Choroid plexus epithelial cell (primary cell): ENCODE measurements around the gene CD164L2.

Experiments
- DNase-seq: peaks from one replicate; pipeline ENCODE4 v3.0.0-alpha.2; 2010; ENCODE audit warnings: low read depth
- H3K4me3 ChIP-seq: 2 replicates; pipeline ENCODE4 v1.5.1; 2011; ENCODE audit warnings: low read depth, mild to moderate bottlenecking, control low read depth, low read length, moderate library complexity
- TF ChIP-seq, protein P1 (sequence below): conservative IDR thresholded peaks from 2 replicates; pipeline ENCODE4 v1.5.1; 2011; ENCODE audit warnings: low read depth, mild to moderate bottlenecking, control low read depth, inconsistent platforms, low read length, moderate library complexity

Gene CD164L2

DNA sequence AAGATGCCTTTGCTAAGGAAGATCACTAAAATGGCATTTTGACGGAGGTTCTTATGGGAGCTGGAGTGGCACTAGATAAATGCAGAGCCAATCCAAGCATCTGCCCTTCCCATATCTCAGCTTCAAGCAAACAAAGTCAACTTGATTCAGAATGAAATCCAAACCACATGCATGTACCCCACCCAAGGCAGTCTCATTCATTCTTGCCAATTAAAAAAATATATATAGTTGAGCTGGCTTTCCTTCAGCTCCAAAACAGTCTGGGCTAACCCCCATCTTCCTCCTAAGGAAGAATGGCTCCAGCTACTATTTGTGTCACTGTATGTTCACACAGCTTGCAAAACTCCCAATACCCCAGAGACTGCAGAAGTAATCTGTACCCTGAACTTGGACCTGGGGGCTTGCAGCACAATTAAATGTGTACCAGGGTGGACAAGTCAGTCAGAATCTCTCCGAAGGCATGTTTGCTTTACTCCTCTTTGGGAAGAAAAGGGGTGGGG, 44.7 kb upstream of the CD164L2 start:
- no peak overlapping the region for H3K4me3 ChIP-seq
- DNase-seq = no peak
- TF ChIP-seq, protein P1, sequence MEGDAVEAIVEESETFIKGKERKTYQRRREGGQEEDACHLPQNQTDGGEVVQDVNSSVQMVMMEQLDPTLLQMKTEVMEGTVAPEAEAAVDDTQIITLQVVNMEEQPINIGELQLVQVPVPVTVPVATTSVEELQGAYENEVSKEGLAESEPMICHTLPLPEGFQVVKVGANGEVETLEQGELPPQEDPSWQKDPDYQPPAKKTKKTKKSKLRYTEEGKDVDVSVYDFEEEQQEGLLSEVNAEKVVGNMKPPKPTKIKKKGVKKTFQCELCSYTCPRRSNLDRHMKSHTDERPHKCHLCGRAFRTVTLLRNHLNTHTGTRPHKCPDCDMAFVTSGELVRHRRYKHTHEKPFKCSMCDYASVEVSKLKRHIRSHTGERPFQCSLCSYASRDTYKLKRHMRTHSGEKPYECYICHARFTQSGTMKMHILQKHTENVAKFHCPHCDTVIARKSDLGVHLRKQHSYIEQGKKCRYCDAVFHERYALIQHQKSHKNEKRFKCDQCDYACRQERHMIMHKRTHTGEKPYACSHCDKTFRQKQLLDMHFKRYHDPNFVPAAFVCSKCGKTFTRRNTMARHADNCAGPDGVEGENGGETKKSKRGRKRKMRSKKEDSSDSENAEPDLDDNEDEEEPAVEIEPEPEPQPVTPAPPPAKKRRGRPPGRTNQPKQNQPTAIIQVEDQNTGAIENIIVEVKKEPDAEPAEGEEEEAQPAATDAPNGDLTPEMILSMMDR = no peak

DNA sequence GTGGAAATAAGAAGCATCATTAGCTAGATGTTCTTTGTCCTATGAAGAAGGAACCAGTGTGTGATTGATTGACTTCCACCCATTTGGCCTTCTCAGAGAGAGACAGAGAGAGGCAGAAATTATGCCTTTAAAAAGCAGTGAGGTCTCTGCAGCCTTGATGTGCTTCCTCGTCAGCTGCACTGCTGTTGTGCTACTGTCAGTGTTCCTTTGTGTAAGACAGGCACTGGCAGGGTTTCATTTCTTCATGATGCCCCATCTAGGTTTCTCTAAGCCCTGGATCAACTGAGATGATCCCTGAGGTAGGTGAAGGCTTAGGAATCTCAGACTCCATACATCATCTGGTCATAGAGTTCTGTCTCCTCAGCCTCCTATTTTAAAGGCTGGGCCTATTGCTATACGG, 44.2 kb upstream of the CD164L2 start:
- no peak overlapping the region for H3K4me3 ChIP-seq
- TF ChIP-seq, protein P1 = no peak
- DNase-seq = no peak

DNA sequence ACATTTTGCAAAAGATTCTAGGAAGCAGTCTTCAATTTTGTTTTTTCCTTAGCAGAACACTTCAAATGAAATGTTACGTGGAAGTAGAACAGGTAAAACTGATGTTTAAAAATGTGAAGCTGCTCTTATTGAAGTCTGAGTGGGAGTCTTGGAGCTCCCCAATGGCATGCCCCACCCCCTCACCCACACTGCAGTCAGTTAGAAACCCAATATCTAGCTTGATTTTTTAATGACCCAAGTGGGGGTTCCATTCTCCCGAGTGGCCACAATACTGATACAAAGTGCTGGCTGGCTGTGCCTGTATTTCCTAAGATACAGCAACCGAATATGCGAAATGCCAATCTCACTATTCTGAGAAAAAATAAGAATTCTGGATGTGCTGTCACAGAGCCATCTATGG, 40.6 kb upstream of the CD164L2 start:
- TF ChIP-seq, protein P1 = no peak
- no peak for DNase-seq
- no peak overlapping the region for H3K4me3 ChIP-seq

DNA sequence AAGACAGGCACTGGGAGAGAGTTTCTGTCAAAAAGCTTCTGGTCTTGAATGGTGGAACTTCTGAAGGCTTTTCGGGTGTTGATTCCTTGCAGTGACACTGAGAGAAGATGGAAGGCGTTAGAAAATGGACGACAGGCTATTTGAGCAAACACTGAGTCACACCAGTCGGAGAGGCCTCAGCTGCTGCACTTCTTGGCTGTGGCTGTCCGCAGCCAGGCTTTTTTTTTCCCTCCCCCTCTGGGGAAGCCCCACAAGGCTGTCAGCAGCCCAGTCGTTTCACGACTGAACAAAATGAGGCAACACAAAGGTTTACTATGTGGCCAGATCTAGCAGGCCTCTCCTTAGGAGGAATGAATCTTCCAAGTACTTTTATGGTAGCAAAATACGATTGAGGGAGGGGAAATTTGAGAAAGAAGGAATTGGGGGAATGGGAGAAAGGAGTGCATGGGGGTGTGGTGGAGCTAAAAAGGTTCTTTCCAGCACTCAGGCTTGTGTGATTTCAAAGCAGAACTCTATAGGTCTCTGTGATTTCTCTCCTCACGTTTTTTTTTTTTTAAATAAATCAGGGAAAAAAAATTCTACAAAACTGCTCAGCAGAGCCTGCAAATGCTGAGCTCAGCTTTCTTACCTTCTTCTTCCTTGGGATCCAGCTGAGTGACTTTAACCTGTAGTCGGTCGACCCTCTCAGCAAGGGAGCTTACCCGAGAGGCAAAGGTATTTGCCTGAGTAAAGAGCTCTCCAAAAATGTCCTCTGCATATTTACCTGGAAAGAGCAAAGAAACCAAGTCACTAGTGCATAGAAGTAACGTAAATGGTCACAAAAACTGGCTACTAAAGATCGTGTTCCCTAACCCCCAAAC, 35.4 kb upstream of the CD164L2 start:
- DNase-seq = peak; percentile 97
- TF ChIP-seq, protein P1 = no peak

DNA sequence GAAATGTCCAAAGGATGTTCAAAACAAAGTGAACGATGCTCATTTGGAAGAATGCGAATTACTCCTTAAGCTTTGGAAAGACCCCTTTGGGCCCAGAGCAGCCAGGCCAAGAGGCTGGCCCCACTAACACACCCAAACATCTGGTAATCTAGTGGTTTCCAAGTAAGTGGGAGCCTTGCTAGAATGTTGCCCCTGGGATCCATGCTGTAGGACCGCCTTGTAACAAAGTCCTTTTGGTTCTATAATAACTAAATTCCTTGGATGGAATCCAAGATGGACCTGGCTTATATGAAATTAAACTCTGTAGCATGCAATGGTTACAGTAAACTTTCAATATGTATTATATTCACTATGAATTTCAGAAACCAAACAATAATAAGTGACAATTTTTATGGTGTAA, 34.6 kb upstream of the CD164L2 start:
- TF ChIP-seq, protein P1 = no peak
- DNase-seq = no peak
- no peak overlapping the region for H3K4me3 ChIP-seq

More for the DNA sequence above, 35.4 kb upstream of the CD164L2 start:
- no peak overlapping the region for H3K4me3 ChIP-seq

DNA sequence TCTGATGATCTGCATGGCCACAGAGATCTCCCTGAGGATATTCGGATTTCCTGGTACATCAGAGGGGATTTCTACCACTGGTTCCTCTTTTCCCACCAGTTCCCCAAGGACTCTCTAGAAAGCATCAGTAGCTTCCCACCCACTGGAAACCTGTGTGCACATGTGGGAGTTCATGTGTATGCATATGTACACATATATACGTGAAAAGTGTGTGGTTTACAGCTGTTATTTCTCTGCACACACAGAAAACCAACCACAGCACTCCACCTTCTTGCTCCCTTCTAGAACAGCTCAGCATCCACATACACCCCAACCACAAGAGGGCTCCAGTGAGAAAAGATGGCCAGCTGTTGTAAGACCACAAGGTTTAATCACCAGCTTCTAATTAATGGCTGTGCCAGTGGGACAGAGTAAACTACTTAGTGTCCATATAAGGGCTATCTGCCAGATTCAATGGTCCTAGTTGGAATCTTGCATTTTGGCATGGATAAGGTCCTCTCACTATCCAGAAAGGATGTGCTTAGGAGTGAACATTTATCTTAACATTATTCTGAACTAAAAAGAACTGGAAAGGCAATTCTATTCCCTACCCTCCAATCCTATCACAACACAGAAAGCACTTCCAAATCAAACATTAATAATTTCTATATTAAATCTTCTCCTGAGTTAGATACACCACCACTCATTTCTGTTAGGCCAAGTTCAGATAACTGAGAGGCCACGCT, 33.4 kb upstream of the CD164L2 start:
- H3K4me3 ChIP-seq = no peak overlapping the region
- DNase-seq = peak; percentile 85
- TF ChIP-seq, protein P1 = peak; percentile 89

DNA sequence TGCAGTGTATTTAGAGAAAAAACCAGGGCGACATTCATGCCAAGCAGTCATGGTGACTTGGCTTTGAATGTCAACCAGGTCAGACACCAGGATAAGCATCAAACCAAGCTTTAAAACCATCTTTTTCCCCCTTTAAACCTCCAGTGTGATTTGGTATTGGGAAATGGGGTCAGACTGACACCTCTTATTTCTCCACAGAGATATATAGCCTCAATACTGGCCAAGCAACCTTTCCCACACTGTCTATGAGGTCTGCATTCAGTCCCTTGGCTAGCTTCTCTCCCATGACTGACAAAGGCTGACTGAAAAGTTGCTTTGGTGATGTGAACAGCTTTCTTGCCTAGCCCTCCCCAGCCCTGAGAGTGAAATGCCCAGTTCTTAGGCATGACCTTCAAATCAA, 31.0 kb upstream of the CD164L2 start:
- TF ChIP-seq, protein P1 = no peak
- DNase-seq = no peak
- no peak overlapping the region for H3K4me3 ChIP-seq
